Activated CD4-positive, alpha-beta T cell treated with anti-CD3 and anti-CD28 coated beads for 1 hour (primary cell): Measurements from ENCODE around the gene GPT2.
A peak's percentile ranks its signal among the peaks of the same experiment; 100 is the strongest.

Source experiments
- DNase-seq: peaks from one replicate; pipeline ENCODE4 v3.0.0-alpha.2; 2020

The GPT2 gene

GRCh38 chr16:46899443-46900143 lies 15.4 kb downstream of the GPT2 start:
- no peak for DNase-seq

DNA sequence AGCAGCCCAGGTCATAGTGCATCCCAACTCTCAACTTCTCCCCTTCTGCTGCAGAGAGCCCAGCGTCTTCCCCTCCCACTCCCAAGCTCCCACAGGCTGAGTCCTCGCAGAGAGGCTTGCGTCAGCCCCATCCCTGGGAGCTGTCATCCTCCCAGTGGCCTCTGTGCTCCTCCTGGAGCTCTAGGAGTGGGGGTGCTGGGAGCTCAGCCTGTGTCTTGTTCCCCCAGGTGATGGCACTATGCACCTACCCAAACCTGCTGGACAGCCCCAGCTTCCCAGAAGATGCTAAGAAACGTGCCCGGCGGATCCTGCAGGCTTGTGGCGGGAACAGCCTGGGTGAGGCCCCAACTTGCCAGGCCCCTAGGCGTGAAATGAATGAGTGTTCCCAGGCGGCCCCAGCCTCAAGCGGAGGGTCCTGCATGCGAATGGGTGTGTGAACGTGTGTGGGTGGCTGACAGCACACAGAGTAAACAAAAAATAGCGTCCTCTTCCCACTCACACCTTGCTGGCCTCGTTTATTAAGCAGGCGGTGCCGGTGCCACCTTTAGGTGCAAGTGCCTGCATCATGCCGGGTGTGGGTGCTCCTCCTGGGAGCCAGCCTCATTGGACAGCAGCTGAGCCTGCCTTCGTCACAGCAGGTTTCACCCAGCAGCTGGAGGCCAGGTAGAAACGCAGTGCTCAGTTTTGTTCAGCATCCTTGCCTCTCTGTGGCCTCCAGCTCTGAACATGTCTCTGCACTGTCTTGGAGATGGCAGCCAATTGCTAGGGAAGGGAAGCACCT lies 16.5 kb downstream of the GPT2 start:
- no peak for DNase-seq

- no peak for DNase-seq
Measured at GRCh38 chr16:46901709-46902108, 17.5 kb downstream of the GPT2 start.

- DNase-seq, result no peak
Measured at GRCh38 chr16:46903255-46903905, 19.2 kb downstream of the GPT2 start.

GRCh38 chr16:46904471-46904870 lies 20.3 kb downstream of the GPT2 start:
- no peak for DNase-seq

- no peak for DNase-seq
Measured at GRCh38 chr16:46906360-46907060, 22.3 kb downstream of the GPT2 start.

DNA sequence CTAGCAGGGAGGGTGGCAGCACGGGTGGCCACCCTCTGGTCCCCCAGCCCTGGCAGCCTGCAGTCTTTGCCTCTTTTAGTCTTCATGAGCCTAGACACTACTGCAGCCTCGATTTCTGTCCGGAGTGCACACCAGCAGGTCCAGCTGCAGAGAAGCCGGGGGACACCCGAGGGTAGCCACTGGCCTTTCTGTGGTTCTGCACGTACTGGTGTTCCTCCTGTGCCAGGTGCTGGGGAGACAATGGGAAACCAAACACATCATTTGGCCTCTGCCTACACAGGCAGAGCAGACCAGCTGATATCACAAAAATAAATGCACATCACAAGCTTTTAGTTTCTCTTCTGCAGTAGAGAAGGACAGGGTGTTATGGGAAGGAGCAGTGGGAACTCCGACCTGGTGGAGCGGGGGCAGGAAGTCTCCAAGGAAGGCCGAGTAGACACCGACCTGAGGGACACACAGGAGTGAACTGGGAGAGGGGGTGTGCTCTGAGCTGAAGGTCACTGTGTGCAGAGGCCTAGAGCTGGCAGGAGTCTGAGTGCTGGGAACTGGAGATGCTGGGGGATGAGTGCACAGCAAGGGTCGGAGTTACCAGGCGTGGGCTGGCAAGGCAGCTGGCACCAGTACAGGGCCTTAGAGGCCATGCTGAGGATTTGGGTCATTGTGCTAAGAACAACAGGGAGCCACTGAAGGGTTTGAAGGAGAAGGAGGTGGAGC lies 23.1 kb downstream of the GPT2 start:
- no peak for DNase-seq

GRCh38 chr16:46908540-46909372 lies 24.6 kb downstream of the GPT2 start:
- peak; percentile 40 for DNase-seq

DNA sequence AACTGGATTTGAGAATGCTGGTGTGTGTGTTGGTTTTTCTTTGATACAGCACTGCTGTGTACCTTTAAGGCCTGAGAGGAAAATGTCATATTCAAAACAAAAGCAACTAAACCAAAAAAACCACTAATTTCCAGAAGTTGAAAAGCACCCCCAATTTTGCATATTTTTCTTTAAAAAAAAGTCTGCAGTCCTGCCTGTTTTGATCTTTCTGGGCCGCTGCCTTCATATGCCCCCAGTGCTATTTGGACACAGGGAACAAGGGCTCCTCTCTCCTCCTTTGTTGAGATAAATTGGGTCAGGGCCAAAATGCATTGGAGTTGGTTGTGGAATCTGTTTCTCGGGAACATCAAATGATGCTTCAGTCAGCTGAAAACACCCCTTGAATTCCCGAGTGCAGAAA lies 26.9 kb downstream of the GPT2 start:
- DNase-seq, result no peak

DNA sequence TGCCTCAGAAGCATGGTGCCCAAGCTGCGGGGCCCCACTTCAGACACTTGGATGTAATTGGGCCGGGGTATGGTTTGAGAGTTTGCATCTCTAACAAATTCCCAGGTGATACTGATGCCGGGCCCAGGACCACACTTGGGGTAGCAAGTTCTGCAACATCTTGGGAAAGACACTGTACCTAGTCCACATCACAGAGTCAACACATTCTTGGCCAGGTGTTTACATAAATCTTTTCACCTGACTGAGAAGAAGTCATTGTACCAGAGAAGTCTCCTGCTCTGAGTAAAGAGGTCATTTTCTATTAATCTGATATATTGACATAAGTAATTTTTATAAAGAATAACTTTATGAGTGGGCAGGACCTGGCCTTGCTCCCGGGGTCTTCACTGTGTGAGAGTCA lies 27.5 kb downstream of the GPT2 start:
- DNase-seq, result no peak

DNA sequence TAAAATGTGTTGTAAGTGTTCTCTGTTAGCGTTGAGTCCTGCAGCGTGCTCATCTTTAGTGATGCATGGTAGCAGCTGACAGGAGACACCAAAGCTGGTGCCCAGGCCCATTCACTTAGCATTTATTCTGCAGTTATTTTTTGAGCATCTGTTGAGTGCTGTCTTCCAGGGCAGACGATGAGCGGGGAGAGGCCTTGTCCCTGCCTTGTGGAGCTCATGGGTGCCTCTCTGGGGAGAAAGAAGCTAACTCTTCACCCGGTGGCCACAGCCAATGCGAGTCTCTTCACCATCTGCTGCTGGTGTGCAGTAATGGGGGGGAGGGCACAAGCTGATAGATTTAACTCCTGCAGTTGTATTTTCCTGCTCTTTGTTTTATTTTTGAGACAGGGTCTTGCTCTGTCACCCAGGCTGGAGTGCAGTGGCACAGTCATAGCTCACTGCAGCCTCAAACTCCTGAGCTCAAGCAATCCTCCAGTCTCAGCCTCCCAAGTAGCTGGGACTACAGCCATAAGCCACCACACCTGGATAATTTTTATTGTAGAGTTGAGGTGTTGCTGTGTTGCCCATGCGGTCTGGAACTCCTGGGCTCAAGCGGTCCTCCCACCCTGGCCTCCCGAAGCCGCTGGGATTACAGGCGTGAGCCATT lies 30.5 kb downstream of the GPT2 start:
- DNase-seq, result no peak

DNA sequence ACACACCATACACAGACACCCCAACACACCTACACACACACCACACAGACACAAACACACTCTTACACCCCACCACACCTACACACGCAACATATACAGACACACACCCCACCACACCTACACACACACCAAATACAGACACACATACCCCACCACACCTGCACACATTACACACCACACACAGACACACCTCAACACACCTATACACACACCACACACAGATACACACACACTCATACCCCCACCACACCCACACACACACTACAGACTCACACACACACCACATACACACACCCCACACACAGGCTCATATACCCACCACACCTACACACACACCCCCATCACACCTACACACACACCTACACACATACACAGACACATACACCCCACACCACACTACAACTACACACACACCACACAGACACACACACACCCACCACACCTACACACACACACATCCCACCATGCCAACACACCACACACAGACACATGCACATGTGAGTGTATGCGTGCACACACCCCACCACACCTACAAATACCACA lies 31.4 kb downstream of the GPT2 start:
- no peak for DNase-seq

DNA sequence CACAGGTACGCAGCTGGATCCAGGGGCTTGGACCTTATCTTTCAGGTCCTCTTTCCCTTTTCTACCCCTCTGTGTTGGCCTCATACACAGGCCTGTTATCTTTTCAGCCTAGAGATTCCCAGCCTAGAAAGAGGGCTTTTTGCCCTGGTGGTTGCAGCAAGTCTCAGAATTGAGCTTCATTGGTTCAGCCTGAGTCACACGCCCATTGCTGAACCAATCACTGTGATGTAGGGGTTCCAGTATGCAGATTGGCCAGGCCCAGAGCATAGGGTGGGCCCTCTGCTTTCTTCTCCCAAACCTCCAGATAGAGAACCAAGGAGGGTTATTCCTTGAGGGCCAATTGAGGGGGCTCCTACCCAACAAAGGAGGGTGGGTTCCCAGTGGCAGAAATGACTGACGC lies 32.8 kb downstream of the GPT2 start:
- DNase-seq, result no peak

GRCh38 chr16:46918400-46918799 lies 34.2 kb downstream of the GPT2 start:
- DNase-seq, result no peak

DNA sequence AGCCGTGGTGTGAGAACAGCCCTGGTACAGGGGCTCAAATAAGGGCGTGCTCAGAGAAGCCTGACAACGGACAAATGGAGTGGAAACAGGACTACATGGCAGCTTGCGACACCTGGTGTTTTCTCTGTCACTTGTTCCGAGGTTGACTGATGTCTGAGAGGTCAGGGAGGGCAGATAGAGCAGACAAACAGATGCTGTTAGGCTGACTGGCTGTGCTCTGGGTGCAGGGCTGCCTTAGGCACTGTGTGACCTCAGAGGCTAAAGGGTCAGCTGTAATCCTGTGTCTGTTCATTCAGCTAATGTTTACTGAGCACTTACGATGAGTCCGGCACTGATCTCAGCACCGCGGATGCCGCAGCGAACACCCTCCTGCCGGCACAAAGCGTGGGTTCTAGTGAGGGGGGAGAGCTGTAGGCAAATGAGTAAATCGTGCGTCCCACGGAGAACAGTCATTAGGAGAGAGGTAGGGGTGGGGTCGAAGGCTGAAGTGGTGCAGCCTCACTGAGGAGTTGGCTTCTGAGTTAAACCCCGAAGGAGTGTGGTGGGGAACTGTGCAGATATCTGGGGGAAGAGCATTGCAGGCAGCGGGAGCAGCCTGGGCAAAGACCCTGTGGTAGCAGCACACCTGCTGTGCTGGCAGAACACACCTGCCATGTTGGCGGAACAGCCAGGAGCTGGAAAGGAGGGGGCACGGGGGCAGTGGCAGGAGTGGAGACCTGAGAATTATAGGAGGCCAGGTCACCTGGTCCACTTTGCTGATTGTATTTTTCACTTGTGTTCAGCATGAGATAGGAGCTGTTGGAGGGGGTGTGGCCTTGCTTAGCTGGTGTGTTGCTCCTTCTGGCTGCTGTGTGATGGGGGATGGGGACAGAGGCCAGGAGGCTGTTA lies 35.0 kb downstream of the GPT2 start:
- DNase-seq, result no peak

DNA sequence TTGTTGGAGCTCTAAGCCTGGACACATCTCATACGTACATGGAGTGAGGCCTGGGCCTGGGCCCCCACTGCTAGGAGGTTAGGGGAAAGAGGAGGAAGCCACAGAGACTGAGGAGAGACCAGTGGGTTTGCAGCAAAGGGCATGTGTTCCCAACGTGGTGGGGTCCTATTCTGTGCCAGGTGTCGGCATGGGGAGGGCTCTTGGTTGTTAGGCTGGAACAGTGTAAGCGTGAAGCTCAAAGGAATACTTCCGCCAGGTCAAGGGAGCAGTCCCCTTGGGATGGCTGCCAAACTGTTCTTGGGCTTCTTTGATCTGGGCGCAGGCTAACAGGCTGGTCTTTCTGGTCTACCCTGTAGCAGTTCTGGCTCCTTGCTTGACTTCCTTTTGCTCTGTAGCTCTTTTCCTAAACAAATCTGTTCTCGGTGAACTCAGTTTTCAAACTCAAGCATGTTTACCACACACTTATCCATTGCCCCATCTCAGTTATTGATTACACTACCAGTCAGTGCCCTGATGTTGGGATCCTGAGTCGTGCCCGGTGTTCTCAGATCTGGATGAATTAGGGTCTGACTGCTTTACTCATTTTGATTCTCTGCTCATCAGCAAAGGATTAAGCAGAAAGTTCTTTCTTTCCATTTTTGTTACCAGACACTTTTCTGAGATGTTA lies 36.4 kb downstream of the GPT2 start:
- DNase-seq, result no peak

DNA sequence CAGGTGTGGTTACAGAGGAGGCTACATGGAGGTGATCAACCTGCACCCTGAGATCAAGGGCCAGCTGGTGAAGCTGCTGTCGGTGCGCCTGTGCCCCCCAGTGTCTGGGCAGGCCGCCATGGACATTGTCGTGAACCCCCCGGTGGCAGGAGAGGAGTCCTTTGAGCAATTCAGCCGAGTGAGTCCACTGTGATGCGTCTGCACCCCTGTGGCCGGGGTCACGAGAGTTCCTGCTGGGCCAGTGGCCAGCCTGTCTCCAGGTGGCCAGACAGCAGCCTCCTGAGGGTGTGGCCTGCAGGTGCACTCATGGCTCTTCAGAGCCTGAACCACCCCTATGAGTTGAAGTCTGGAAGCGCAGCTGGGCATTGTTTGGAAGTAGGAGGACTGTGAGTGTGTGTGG lies 38.1 kb downstream of the GPT2 start:
- no peak for DNase-seq

GRCh38 chr16:46923513-46924295 lies 39.5 kb downstream of the GPT2 start:
- no peak for DNase-seq

DNA sequence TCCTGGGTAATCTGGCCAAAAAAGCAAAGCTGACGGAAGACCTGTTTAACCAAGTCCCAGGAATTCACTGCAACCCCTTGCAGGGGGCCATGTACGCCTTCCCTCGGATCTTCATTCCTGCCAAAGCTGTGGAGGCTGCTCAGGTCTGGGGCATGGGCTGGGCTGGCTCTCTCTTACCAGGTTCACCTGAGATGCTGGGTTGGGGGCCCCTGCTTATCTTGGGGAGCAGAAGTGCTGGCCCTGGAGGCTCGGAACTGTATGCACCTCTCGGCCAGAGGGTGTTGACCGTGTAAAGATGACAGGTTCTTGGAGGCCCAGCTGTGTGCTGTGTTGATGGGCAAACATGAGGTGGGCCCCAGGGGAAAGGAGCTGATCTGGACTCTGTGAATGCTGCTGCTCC lies 40.2 kb downstream of the GPT2 start:
- no peak for DNase-seq
